Panc1 (cell line): ENCODE results near the gene SIL1. TPM values are rescaled to one million over a fixed set of nuclear protein-coding genes. Genes with fewer than 3 reads are reported as not detected.

Experiments used
- ATAC-seq: fragments of 200-7000 bp; cut with Tn5 transposase; 2 replicates; pipeline ENCODE4 v1.9.1; 2020; ENCODE audit warnings: mild to moderate bottlenecking, moderate library complexity
- BruUV-seq: library from RNA; stranded (reverse); fragments of 400-500 nt; replicated peaks from 2 replicates; lab custom pipeline; 2021; lab: Mats Ljungman, UMichigan
- CTCF ChIA-PET: fragments of 300-600 bp; sonication (Branson Sonifier 250); formaldehyde crosslinking; loops from one replicate; lab custom pipeline; 2022; ENCODE audit warnings: antibody characterized with exemption; lab: Charles Lee
- POLR2A ChIA-PET: fragments of 300-600 bp; sonication (Branson Sonifier 250); formaldehyde crosslinking; loops from one replicate; lab custom pipeline; 2022; ENCODE audit warnings: antibody characterized with exemption; lab: Charles Lee
- DNase-seq: peaks from one replicate; pipeline ENCODE4 v3.0.0-alpha.2; 2010; ENCODE audit warnings: low read depth, low spot score
- H3K27ac ChIP-seq: 2 replicates; pipeline ENCODE4 v1.5.1; 2011; ENCODE audit warnings: mild to moderate bottlenecking, low read length, inconsistent platforms
- H3K27me3 ChIP-seq: fragments of 200-500 bp; sonication (Bioruptor generic); 2 replicates; pipeline ENCODE4 v1.6.0; 2014; ENCODE audit warnings: low read length, inconsistent platforms; ENCODE audit not compliant: control insufficient read depth, insufficient read depth
- H3K36me3 ChIP-seq: fragments of 200-500 bp; sonication (Bioruptor generic); 2 replicates; pipeline ENCODE4 v1.5.1; 2014; ENCODE audit warnings: inconsistent platforms, mild to moderate bottlenecking, low read length, moderate library complexity; ENCODE audit not compliant: control insufficient read depth, insufficient read depth
- H3K4me1 ChIP-seq: 2 replicates; pipeline ENCODE4 v1.5.1; 2011; ENCODE audit warnings: inconsistent platforms, mild to moderate bottlenecking, low read length, moderate library complexity; ENCODE audit not compliant: control insufficient read depth, insufficient read depth
- H3K4me3 ChIP-seq, 2 experiments: 2 replicates each; pipeline ENCODE4 v1.5.1; 2011 to 2012; ENCODE audit warnings: low read depth in 2 of 2, low read length in 2 of 2, mild to moderate bottlenecking in 2 of 2, inconsistent platforms in 1 of 2, moderate library complexity in 1 of 2
- H3K9me3 ChIP-seq: fragments of 200-500 bp; sonication (Bioruptor generic); 2 replicates; pipeline ENCODE4 v1.5.1; 2014; ENCODE audit warnings: low read depth, mild to moderate bottlenecking, inconsistent platforms, low read length, moderate library complexity; ENCODE audit not compliant: control insufficient read depth, insufficient read depth
- POLR2AphosphoS5 ChIP-seq: IDR thresholded peaks from 2 replicates; pipeline ENCODE4 v1.6.1; 2012; ENCODE audit warnings: mild to moderate bottlenecking, low read depth, low read length, moderate library complexity
- SIN3A ChIP-seq: IDR thresholded peaks from 2 replicates; pipeline ENCODE4 v1.6.1; 2012; ENCODE audit warnings: low read depth, mild to moderate bottlenecking, low read length, moderate library complexity, borderline replicate concordance; ENCODE audit not compliant: insufficient read depth
- TCF7L2 ChIP-seq: IDR thresholded peaks from 2 replicates; pipeline ENCODE4 v1.6.1; 2011; ENCODE audit warnings: mild to moderate bottlenecking, low read depth, low read length, inconsistent platforms
- in situ Hi-C: cut with HindIII; loops from 2 replicates; pipeline ENCODE4 v1.10.0; 2016; ENCODE audit warnings: low sequenced_read_pairs, low pct_unique_long_range_greater_than_20kb
- intact Hi-C: fragments of 100-400 bp; cut with micrococcal nuclease; formaldehyde crosslinking; loops from one replicate; pipeline ENCODE4 v1.10.0; 2022; ENCODE audit not compliant: unreplicated experiment
- total RNA-seq: library from RNA; stranded (reverse); gene quantifications from one replicate; pipeline ENCODE4 v1.2.1, GENCODE V29; 2021; ENCODE audit not compliant: unreplicated experiment
- TF ChIP-seq, protein P1 (sequence below): fragments of 450-650 bp; IDR thresholded peaks from 2 replicates; pipeline ENCODE4 v1.5.1; 2017; ENCODE audit warnings: mild to moderate bottlenecking
- TF ChIP-seq, protein P2 (sequence below), 2 experiments: IDR thresholded peaks; 2 replicates each; pipeline ENCODE4 v1.6.1; 2011 to 2012; ENCODE audit warnings: low read depth in 2 of 2, control low read depth in 1 of 2, low read length in 1 of 2, mild to moderate bottlenecking in 1 of 2, moderate library complexity in 1 of 2; ENCODE audit not compliant: insufficient read depth in 1 of 2

Gene SIL1
- total RNA-seq, 1 experiment from 2014 or later: 35.4 TPM

GRCh38 chr5:139094154-139095131, 103.7 kb downstream of the SIL1 start:
- in situ Hi-C loops: no loop called here
- ATAC-seq: no peak
- Histone ChIP-seq H3K27me3 (no peaks in the 10 kb centered on the region), H3K4me3 (no peak overlapping the region), H3K27ac (no peak overlapping the region), H3K36me3 (no peaks in the 10 kb centered on the region), H3K9me3 (no peaks in the 10 kb centered on the region), H3K4me1 (no peaks in the 10 kb centered on the region)
- no TSS peak for BruUV-seq
- CTCF ChIA-PET: no interaction called here
- TF ChIP-seq SIN3A (no peak), POLR2AphosphoS5 (no peak), TCF7L2 (no peak)
- TF ChIP-seq, protein P1, sequence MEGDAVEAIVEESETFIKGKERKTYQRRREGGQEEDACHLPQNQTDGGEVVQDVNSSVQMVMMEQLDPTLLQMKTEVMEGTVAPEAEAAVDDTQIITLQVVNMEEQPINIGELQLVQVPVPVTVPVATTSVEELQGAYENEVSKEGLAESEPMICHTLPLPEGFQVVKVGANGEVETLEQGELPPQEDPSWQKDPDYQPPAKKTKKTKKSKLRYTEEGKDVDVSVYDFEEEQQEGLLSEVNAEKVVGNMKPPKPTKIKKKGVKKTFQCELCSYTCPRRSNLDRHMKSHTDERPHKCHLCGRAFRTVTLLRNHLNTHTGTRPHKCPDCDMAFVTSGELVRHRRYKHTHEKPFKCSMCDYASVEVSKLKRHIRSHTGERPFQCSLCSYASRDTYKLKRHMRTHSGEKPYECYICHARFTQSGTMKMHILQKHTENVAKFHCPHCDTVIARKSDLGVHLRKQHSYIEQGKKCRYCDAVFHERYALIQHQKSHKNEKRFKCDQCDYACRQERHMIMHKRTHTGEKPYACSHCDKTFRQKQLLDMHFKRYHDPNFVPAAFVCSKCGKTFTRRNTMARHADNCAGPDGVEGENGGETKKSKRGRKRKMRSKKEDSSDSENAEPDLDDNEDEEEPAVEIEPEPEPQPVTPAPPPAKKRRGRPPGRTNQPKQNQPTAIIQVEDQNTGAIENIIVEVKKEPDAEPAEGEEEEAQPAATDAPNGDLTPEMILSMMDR: no peak
- TF ChIP-seq, protein P2, sequence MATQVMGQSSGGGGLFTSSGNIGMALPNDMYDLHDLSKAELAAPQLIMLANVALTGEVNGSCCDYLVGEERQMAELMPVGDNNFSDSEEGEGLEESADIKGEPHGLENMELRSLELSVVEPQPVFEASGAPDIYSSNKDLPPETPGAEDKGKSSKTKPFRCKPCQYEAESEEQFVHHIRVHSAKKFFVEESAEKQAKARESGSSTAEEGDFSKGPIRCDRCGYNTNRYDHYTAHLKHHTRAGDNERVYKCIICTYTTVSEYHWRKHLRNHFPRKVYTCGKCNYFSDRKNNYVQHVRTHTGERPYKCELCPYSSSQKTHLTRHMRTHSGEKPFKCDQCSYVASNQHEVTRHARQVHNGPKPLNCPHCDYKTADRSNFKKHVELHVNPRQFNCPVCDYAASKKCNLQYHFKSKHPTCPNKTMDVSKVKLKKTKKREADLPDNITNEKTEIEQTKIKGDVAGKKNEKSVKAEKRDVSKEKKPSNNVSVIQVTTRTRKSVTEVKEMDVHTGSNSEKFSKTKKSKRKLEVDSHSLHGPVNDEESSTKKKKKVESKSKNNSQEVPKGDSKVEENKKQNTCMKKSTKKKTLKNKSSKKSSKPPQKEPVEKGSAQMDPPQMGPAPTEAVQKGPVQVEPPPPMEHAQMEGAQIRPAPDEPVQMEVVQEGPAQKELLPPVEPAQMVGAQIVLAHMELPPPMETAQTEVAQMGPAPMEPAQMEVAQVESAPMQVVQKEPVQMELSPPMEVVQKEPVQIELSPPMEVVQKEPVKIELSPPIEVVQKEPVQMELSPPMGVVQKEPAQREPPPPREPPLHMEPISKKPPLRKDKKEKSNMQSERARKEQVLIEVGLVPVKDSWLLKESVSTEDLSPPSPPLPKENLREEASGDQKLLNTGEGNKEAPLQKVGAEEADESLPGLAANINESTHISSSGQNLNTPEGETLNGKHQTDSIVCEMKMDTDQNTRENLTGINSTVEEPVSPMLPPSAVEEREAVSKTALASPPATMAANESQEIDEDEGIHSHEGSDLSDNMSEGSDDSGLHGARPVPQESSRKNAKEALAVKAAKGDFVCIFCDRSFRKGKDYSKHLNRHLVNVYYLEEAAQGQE (IDR thresholded peaks at IDR 0.05; ENCODE audit: insufficient read depth in 1 of 2, low read depth in 2 of 2, low read length in 1 of 2): no peak
- DNase-seq: no peak
- POLR2A ChIA-PET: no interaction called here
- intact Hi-C loops: no loop called here

GRCh38 chr5:139092741-139093343, 105.3 kb downstream of the SIL1 start:
- ATAC-seq (no peak), DNase-seq (no peak)
- H3K9me3 ChIP-seq: no peaks in the 10 kb centered on the region
- POLR2A ChIA-PET: no interaction called here
- no peaks in the 10 kb centered on the region for H3K4me1 ChIP-seq
- intact Hi-C loops: no loop called here
- CTCF ChIA-PET: no interaction called here
- H3K27me3 ChIP-seq: no peaks in the 10 kb centered on the region
- H3K4me3 ChIP-seq: no peak overlapping the region
- H3K27ac ChIP-seq: no peak overlapping the region
- TF ChIP-seq TCF7L2 (no peak), SIN3A (no peak), POLR2AphosphoS5 (no peak)
- TF ChIP-seq, protein P2 (IDR thresholded peaks at IDR 0.05; ENCODE audit: insufficient read depth in 1 of 2, low read depth in 2 of 2, low read length in 1 of 2): no peak
- TF ChIP-seq, protein P1: no peak
- H3K36me3 ChIP-seq: no peaks in the 10 kb centered on the region
- in situ Hi-C loops: no loop called here
- no TSS peak for BruUV-seq
